ENCODE measurements around the gene CFLAR. TPM values are rescaled to one million over a fixed set of nuclear protein-coding genes. Genes with fewer than 3 reads are reported as not detected.
A peak's percentile ranks its signal among the peaks of the same experiment; 100 is the strongest.

The CFLAR gene
- total and polyA plus RNA-seq, 2 experiments from 2014 or later, result 5.1 to 13.5 TPM

- H3K36me3 ChIP-seq, result no peaks in the 10 kb centered on the region
- no peaks in the 10 kb centered on the region for H3K27me3 ChIP-seq
- no peaks in the 10 kb centered on the region for H3K4me1 ChIP-seq (ENCODE audit: low read depth)
- no peak overlapping the region for H3K27ac ChIP-seq
- no peak overlapping the region for H3K4me3 ChIP-seq
- DNase-seq (ENCODE audit: low read depth in 1 of 2, low spot score in 1 of 2), result no peak
- no peaks in the 10 kb centered on the region for H3K9me3 ChIP-seq (ENCODE audit: low read depth)
- TF ChIP-seq, protein P1, sequence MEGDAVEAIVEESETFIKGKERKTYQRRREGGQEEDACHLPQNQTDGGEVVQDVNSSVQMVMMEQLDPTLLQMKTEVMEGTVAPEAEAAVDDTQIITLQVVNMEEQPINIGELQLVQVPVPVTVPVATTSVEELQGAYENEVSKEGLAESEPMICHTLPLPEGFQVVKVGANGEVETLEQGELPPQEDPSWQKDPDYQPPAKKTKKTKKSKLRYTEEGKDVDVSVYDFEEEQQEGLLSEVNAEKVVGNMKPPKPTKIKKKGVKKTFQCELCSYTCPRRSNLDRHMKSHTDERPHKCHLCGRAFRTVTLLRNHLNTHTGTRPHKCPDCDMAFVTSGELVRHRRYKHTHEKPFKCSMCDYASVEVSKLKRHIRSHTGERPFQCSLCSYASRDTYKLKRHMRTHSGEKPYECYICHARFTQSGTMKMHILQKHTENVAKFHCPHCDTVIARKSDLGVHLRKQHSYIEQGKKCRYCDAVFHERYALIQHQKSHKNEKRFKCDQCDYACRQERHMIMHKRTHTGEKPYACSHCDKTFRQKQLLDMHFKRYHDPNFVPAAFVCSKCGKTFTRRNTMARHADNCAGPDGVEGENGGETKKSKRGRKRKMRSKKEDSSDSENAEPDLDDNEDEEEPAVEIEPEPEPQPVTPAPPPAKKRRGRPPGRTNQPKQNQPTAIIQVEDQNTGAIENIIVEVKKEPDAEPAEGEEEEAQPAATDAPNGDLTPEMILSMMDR (IDR thresholded peaks at IDR 0.05; ENCODE audit: low read depth, low read length), result no peak
Measured at GRCh38 chr2:201218780-201219179, 102.8 kb downstream of the CFLAR start.

GRCh38 chr2:201219328-201220096, 103.5 kb downstream of the CFLAR start:
- TF ChIP-seq, protein P1 (IDR thresholded peaks at IDR 0.05; ENCODE audit: low read depth, low read length), result no peak

DNA sequence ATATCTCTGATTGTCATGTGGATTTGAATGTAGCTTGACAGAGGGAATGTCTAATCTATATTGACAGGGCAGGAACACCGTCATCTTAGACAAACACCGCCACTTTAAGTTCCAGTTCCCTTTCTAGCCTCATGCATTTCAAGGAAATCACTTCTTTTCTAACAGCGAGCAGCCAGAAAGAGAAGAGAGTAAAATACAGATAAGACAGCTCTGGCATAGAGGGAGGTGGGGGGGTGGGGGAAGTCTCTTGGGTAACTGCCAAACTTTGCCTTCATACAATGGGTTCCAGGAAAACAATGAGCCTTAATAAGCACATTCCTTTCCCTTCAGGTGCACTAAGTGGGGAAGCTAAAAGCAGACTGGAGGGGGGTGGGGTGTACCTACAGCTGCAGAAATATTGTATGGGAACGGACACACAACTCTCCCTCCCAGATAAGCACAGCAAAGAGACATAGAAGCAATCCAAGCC, 104.2 kb downstream of the CFLAR start:
- Histone ChIP-seq H3K9me3 (ENCODE audit: low read depth) (no peaks in the 10 kb centered on the region), H3K4me3 (no peak overlapping the region), H3K27me3 (no peaks in the 10 kb centered on the region), H3K4me1 (ENCODE audit: low read depth) (no peaks in the 10 kb centered on the region), H3K36me3 (no peaks in the 10 kb centered on the region), H3K27ac (peak overlapping the region; percentile 48)
- peak; percentile 54 to 68 for DNase-seq (ENCODE audit: low read depth in 1 of 2, low spot score in 1 of 2)
- TF ChIP-seq, protein P1 (IDR thresholded peaks at IDR 0.05; ENCODE audit: low read depth, low read length), result no peak

More at GRCh38 chr2:201219328-201220096, 103.5 kb downstream of the CFLAR start:
- no peak for DNase-seq (ENCODE audit: low read depth in 1 of 2, low spot score in 1 of 2)
- Histone ChIP-seq H3K9me3 (ENCODE audit: low read depth) (no peaks in the 10 kb centered on the region), H3K27ac (peak overlapping the region; percentile 48), H3K36me3 (no peaks in the 10 kb centered on the region), H3K4me1 (ENCODE audit: low read depth) (no peaks in the 10 kb centered on the region), H3K4me3 (no peak overlapping the region), H3K27me3 (no peaks in the 10 kb centered on the region)

GRCh38 chr2:201223089-201224073, 107.4 kb downstream of the CFLAR start:
- TF ChIP-seq, protein P1 (IDR thresholded peaks at IDR 0.05; ENCODE audit: low read depth, low read length), result no peak
- Histone ChIP-seq H3K27ac (no peak overlapping the region), H3K36me3 (no peaks in the 10 kb centered on the region), H3K27me3 (peaks cover 7% of the 10 kb centered on the region), H3K4me1 (ENCODE audit: low read depth) (no peaks in the 10 kb centered on the region), H3K9me3 (ENCODE audit: low read depth) (no peaks in the 10 kb centered on the region), H3K4me3 (no peak overlapping the region)
- DNase-seq (ENCODE audit: low read depth in 1 of 2, low spot score in 1 of 2), result no peak

Other genes starting within 250 kb of the CFLAR start
- 64.8 and 82.6 TPM in 2 replicates for gene PPIL3, start 227.1 kb upstream of the CFLAR start, total RNA-seq
- 68.8 and 77.5 TPM in 2 replicates for gene PPIL3, start 227.1 kb upstream of the CFLAR start, polyA plus RNA-seq
- 26.9 and 29.2 TPM in 2 replicates for gene NIF3L1, start 226.8 kb upstream of the CFLAR start, total RNA-seq
- gene NIF3L1, start 226.8 kb upstream of the CFLAR start, polyA plus RNA-seq, result 37.6 and 43.0 TPM in 2 replicates
- 8.5 and 14.9 TPM in 2 replicates for gene ORC2, start 152.5 kb upstream of the CFLAR start, total RNA-seq
- 7.9 and 8.8 TPM in 2 replicates for gene ORC2, start 152.5 kb upstream of the CFLAR start, polyA plus RNA-seq
- gene HYCC2, start 44.5 kb upstream of the CFLAR start, total RNA-seq, result 3.1 and 7.0 TPM in 2 replicates
- gene HYCC2, start 44.5 kb upstream of the CFLAR start, polyA plus RNA-seq, result 6.1 and 9.2 TPM in 2 replicates
- 111 and 157 TPM in 2 replicates for gene NDUFB3, start 44.2 kb upstream of the CFLAR start, total RNA-seq
- gene NDUFB3, start 44.2 kb upstream of the CFLAR start, polyA plus RNA-seq, result 333 and 441 TPM in 2 replicates
- 0.86 and 1.0 TPM in 2 replicates for gene CASP10, start 67.0 kb downstream of the CFLAR start, total RNA-seq
- 0.45 TPM in 1 of 2 replicates, not detected in the other for gene CASP10, start 67.0 kb downstream of the CFLAR start, polyA plus RNA-seq
- 0.18 and 0.81 TPM in 2 replicates for gene CASP8, start 144.4 kb downstream of the CFLAR start, total RNA-seq
- 0.13 and 0.97 TPM in 2 replicates for gene CASP8, start 144.4 kb downstream of the CFLAR start, polyA plus RNA-seq
- 0.53 and 0.69 TPM in 2 replicates for gene FLACC1, start 241.2 kb downstream of the CFLAR start, total RNA-seq
- 1.5 and 1.7 TPM in 2 replicates for gene FLACC1, start 241.2 kb downstream of the CFLAR start, polyA plus RNA-seq